H1 (cell line): ENCODE measurements around the gene EML4. TPM values are rescaled to one million over a fixed set of nuclear protein-coding genes. Genes with fewer than 3 reads are reported as not detected.

Source experiments
- CTCF ChIA-PET: fragments of 300-600 bp; sonication (Branson Sonifier 250); formaldehyde crosslinking; loops from one replicate; lab custom pipeline; 2021; ENCODE audit not compliant: partially characterized antibody; lab: Charles Lee
- POLR2A ChIA-PET: fragments of 300-600 bp; sonication (Branson Sonifier 250); formaldehyde crosslinking; loops from one replicate; lab custom pipeline; 2021; ENCODE audit warnings: inconsistent platforms; ENCODE audit not compliant: partially characterized antibody; lab: Charles Lee
- DNase-seq, 2 experiments: peaks; one replicate each; pipeline versions ENCODE4 v3.0.0 to v3.0.0-alpha.2; 2010 to 2022; ENCODE audit warnings: low spot score in 2 of 2, low read depth in 1 of 2, mixed read lengths in 1 of 2
- FAIRE-seq: peaks from 2 replicates; lab custom pipeline; 2011; peaks lifted over from hg19 to GRCh38; lab: Jason Lieb, UNC
- H2AFZ ChIP-seq: 2 replicates; pipeline ENCODE4 v1.8.1; 2012; ENCODE audit warnings: low read length, inconsistent platforms
- H2AK5ac ChIP-seq: 2 replicates; pipeline ENCODE4 v1.6.1; 2013; ENCODE audit warnings: low read depth, low read length
- H2BK120ac ChIP-seq: replicated peaks from 2 replicates; pipeline ENCODE3; 2013; ENCODE audit warnings: low read depth, low read length, inconsistent platforms
- H2BK12ac ChIP-seq: 2 replicates; pipeline ENCODE4 v1.6.1; 2013; ENCODE audit warnings: low read depth, low read length
- H2BK15ac ChIP-seq: 2 replicates; pipeline ENCODE4 v1.6.1; 2013; ENCODE audit warnings: low read length
- H2BK20ac ChIP-seq: 2 replicates; pipeline ENCODE4 v1.6.1; 2013; ENCODE audit warnings: low read length
- H2BK5ac ChIP-seq: 2 replicates; pipeline ENCODE4 v1.6.1; 2013; ENCODE audit warnings: low read depth, low read length
- H3K14ac ChIP-seq: 2 replicates; pipeline ENCODE4 v1.6.1; 2013; ENCODE audit warnings: inconsistent platforms; ENCODE audit not compliant: insufficient read length
- H3K18ac ChIP-seq: 2 replicates; pipeline ENCODE4 v1.6.1; 2013; ENCODE audit warnings: low read length; ENCODE audit errors: extremely low read depth
- H3K23ac ChIP-seq: 2 replicates; pipeline ENCODE4 v1.6.1; 2013; ENCODE audit warnings: inconsistent platforms; ENCODE audit not compliant: insufficient read length
- H3K23me2 ChIP-seq: 2 replicates; pipeline ENCODE4 v1.6.1; 2013; ENCODE audit warnings: low read depth, low read length
- H3K27ac ChIP-seq: 2 replicates; pipeline ENCODE4 v1.6.1; 2011; ENCODE audit warnings: low read depth, low read length, inconsistent platforms
- H3K27me3 ChIP-seq, 4 experiments: replicated peaks in 1 of 4; 1 replicate in 1 of 4; 2 replicates in 3 of 4; pipeline versions ENCODE4 v1.6.1 to v1.8.1; 2011 to 2013; ENCODE audit warnings: low read length in 3 of 4, mild to moderate bottlenecking in 3 of 4, inconsistent platforms in 2 of 4, mixed read lengths in 2 of 4, moderate library complexity in 1 of 4; ENCODE audit not compliant: control insufficient read depth in 3 of 4, insufficient read depth in 3 of 4; ENCODE audit errors: extremely low read depth in 1 of 4
- H3K36me3 ChIP-seq, 4 experiments: 2 replicates each; pipeline versions ENCODE4 v1.6.1 to v1.8.1; 2011 to 2013; ENCODE audit warnings: mild to moderate bottlenecking in 4 of 4, low read length in 3 of 4, moderate library complexity in 2 of 4, control low read depth in 1 of 4, inconsistent platforms in 1 of 4; ENCODE audit not compliant: insufficient read depth in 4 of 4, control insufficient read depth in 2 of 4
- H3K4ac ChIP-seq: replicated peaks from 2 replicates; pipeline ENCODE3; 2013; ENCODE audit warnings: low read length, low read depth, mixed read lengths, inconsistent platforms; ENCODE audit not compliant: insufficient read length
- H3K4me1 ChIP-seq, 4 experiments: replicated peaks in 1 of 4; 1 replicate in 1 of 4; 2 replicates in 3 of 4; pipeline versions ENCODE4 v1.6.1 to v1.8.1; 2011 to 2013; ENCODE audit warnings: low read length in 3 of 4, inconsistent platforms in 2 of 4, mixed read lengths in 1 of 4; ENCODE audit not compliant: insufficient read depth in 4 of 4, control insufficient read depth in 3 of 4
- H3K4me2 ChIP-seq, 2 experiments: 2 replicates each; pipeline versions ENCODE4 v1.6.1 to v1.8.1; 2011 to 2013; ENCODE audit warnings: low read depth in 2 of 2, low read length in 2 of 2, control low read depth in 1 of 2, inconsistent platforms in 1 of 2, mild to moderate bottlenecking in 1 of 2; ENCODE audit not compliant: insufficient read depth in 1 of 2
- H3K4me3 ChIP-seq, 4 experiments: fragments of 200-600, 300-600 bp in 1 of 4; sonication (generic), shearing (Covaris generic), sonication (Bioruptor Twin) in 1 of 4; 2 replicates each; pipeline versions ENCODE4 v1.5.1 to v1.8.1; 2011 to 2016; ENCODE audit warnings: low read length in 4 of 4, low read depth in 3 of 4, control low read depth in 2 of 4, inconsistent platforms in 2 of 4, mild to moderate bottlenecking in 2 of 4, mixed read lengths in 1 of 4, moderate library complexity in 1 of 4; ENCODE audit not compliant: insufficient read depth in 2 of 4; ENCODE audit errors: extremely low read depth in 1 of 4
- H3K56ac ChIP-seq: replicated peaks from 2 replicates; pipeline ENCODE3; 2013; ENCODE audit warnings: low read depth, mild to moderate bottlenecking, mixed read lengths, low read length, inconsistent platforms; ENCODE audit not compliant: insufficient read length
- H3K79me1 ChIP-seq: 2 replicates; pipeline ENCODE4 v1.6.1; 2013; ENCODE audit warnings: low read depth, low read length, control low read depth
- H3K79me2 ChIP-seq, 2 experiments: 2 replicates each; pipeline versions ENCODE4 v1.6.1 to v1.8.1; 2012 to 2013; ENCODE audit warnings: low read length in 2 of 2, mild to moderate bottlenecking in 2 of 2, inconsistent platforms in 1 of 2; ENCODE audit not compliant: insufficient read depth in 2 of 2, control insufficient read depth in 1 of 2
- H3K9ac ChIP-seq, 4 experiments: replicated peaks in 1 of 4; 1 replicate in 1 of 4; 2 replicates in 3 of 4; pipeline versions ENCODE4 v1.6.1 to v1.8.1; 2011 to 2013; ENCODE audit warnings: low read depth in 3 of 4, low read length in 3 of 4, control low read depth in 2 of 4, mild to moderate bottlenecking in 2 of 4, moderate library complexity in 2 of 4, inconsistent platforms in 1 of 4; ENCODE audit errors: extremely low read depth in 1 of 4
- H3K9me3 ChIP-seq, 2 experiments: 2 replicates each; pipeline versions ENCODE4 v1.6.1 to v1.8.1; 2012 to 2013; ENCODE audit warnings: mild to moderate bottlenecking in 2 of 2, moderate library complexity in 2 of 2, control low read depth in 1 of 2, inconsistent platforms in 1 of 2, low read depth in 1 of 2, low read length in 1 of 2, mixed read lengths in 1 of 2; ENCODE audit not compliant: insufficient read depth in 2 of 2
- H4K20me1 ChIP-seq, 2 experiments: replicated peaks in 1 of 2; 2 replicates each; pipeline versions ENCODE3 to v1.8.1; 2011 to 2013; ENCODE audit warnings: inconsistent platforms in 2 of 2, low read length in 2 of 2, mild to moderate bottlenecking in 1 of 2; ENCODE audit not compliant: insufficient read depth in 2 of 2, control insufficient read depth in 1 of 2
- H4K5ac ChIP-seq: 2 replicates; pipeline ENCODE4 v1.6.1; 2013; ENCODE audit warnings: low read length, low read depth, mixed read lengths, inconsistent platforms; ENCODE audit not compliant: insufficient read length
- H4K8ac ChIP-seq: 2 replicates; pipeline ENCODE4 v1.8.0; 2013; ENCODE audit warnings: mild to moderate bottlenecking, moderate library complexity, low read length, inconsistent platforms; ENCODE audit not compliant: insufficient read depth; ENCODE audit errors: extremely low read depth
- H4K91ac ChIP-seq: replicated peaks from 2 replicates; pipeline ENCODE3; 2013; ENCODE audit warnings: low read length, mixed read lengths, inconsistent platforms; ENCODE audit not compliant: insufficient read length
- POLR2AphosphoS5 ChIP-seq: IDR thresholded peaks from 2 replicates; pipeline ENCODE4 v1.6.1; 2011; ENCODE audit warnings: low read depth, low read length
- RXRA ChIP-seq: IDR thresholded peaks from 2 replicates; pipeline ENCODE4 v1.6.1; 2011; ENCODE audit warnings: low read depth, mild to moderate bottlenecking, low read length, moderate library complexity; ENCODE audit not compliant: insufficient read depth
- WGBS, 2 experiments: shearing (Covaris generic) in 1 of 2; methylation state at CpG; one replicate each; pipeline versions ENCODE4 v1.1.6 to v1.1.7; 2013 to 2015; ENCODE audit warnings: low lambda C conversion rate in 2 of 2, mixed read lengths in 2 of 2, inconsistent platforms in 1 of 2, low coverage in 1 of 2, missing lambda C conversion rate in 1 of 2; ENCODE audit not compliant: insufficient replicate concordance in 2 of 2, insufficient coverage in 1 of 2, insufficient read length in 1 of 2; ENCODE audit errors: extremely low coverage in 1 of 2, missing lambda C conversion rate in 1 of 2; 5-methylcytosine and 5-hydroxymethylcytosine counted together
- polyA plus RNA-seq, 7 experiments: library from polyadenylated mRNA; depleted of rRNA in 3 of 7; stranded (reverse) in 5 of 7; unstranded in 2 of 7; fragments of >200 nt in 5 of 7; fragments of 200-250 nt in 2 of 7; gene quantifications; 1 replicate in 5 of 7; 2 replicates in 1 of 7; 4 replicates in 1 of 7; pipeline versions ENCODE4 v1.2.1 to v1.2.3, GENCODE V29; 2011 to 2013; ENCODE audit warnings: missing spikeins in 2 of 7, mixed read lengths in 2 of 7
- total RNA-seq: library from RNA; stranded (reverse); fragmentation: NEBNext Ultra II Directional; extraction: Animal tissue kit (Norgen Biotek cat#: 25700); gene quantifications from 2 replicates; pipeline ENCODE4 v1.2.1, GENCODE V29; 2021

Gene EML4
- total and polyA plus RNA-seq, 2 of the 8 experiments (the other 6 are each of a cell fraction or from before 2014, with no cell fraction given): 50.1 to 104 TPM

GRCh38 chr2:42244520-42244919, 75.4 kb downstream of the EML4 start:
- no peak overlapping the region for H2AK5ac ChIP-seq
- no peak overlapping the region for H3K18ac ChIP-seq
- no peak overlapping the region for H2AFZ ChIP-seq
- WGBS, 2 experiments: 87% methylated on average over 2 of the region's 2 CpGs; no CpG with 5 or more reads in 1 of the 2 experiments
- H4K91ac ChIP-seq: no peak overlapping the region
- no peak overlapping the region for H2BK15ac ChIP-seq
- H3K23me2 ChIP-seq: no peaks in the 10 kb centered on the region
- H3K36me3 ChIP-seq: peaks cover 0 to 10% (median 0%) of the 10 kb centered on the region in 4 experiments; a peak in 2 of 8 replicates
- ChIA-PET CTCF (interaction anchor here (0.9 kb wide), 1 partner anchor 397 kb away, joined by 3 read pairs; no protein-coding TSS in a partner anchor), POLR2A (no interaction called here)
- H3K4me1 ChIP-seq: no peaks in the 10 kb centered on the region
- FAIRE-seq: no peak
- H3K79me1 ChIP-seq: peaks cover 3% of the 10 kb centered on the region; the same call in 1 of the 2 replicates
- no peaks in the 10 kb centered on the region for H3K27me3 ChIP-seq
- no peak overlapping the region for H2BK20ac ChIP-seq
- H4K5ac ChIP-seq: no peak overlapping the region
- no peak overlapping the region for H4K8ac ChIP-seq
- H3K9ac ChIP-seq: no peak overlapping the region
- H3K4ac ChIP-seq: no peak overlapping the region
- H3K27ac ChIP-seq: no peak overlapping the region
- H3K14ac ChIP-seq: no peak overlapping the region
- H4K20me1 ChIP-seq: no peaks in the 10 kb centered on the region
- H3K23ac ChIP-seq: no peak overlapping the region
- H3K4me3 ChIP-seq: no peak overlapping the region
- peaks cover 0 to 43% of the 10 kb centered on the region in 2 experiments; a peak in 2 of 4 replicates for H3K79me2 ChIP-seq
- H3K9me3 ChIP-seq: no peaks in the 10 kb centered on the region
- no peak overlapping the region for H2BK120ac ChIP-seq
- no peak overlapping the region for H3K4me2 ChIP-seq
- H2BK12ac ChIP-seq: no peak overlapping the region
- H2BK5ac ChIP-seq: no peak overlapping the region
- no peak for DNase-seq
- H3K56ac ChIP-seq: no peak overlapping the region
- no peak for TF ChIP-seq RXRA
- TF ChIP-seq POLR2AphosphoS5: no peak
